HFF-Myc (cell line): ENCODE measurements around the gene ALK.

Experiments
- DNase-seq: peaks from one replicate; pipeline ENCODE4 v3.0.0-alpha.2; 2011; ENCODE audit warnings: low read depth; ENCODE audit errors: extremely low read depth
- H3K4me3 ChIP-seq: replicated peaks from 2 replicates; pipeline ENCODE4 v1.5.1; 2011; ENCODE audit warnings: low read depth, mild to moderate bottlenecking, control low read depth, low read length
- TF ChIP-seq, protein P1 (sequence below): IDR thresholded peaks from 2 replicates; pipeline ENCODE4 v1.5.1; 2012; ENCODE audit warnings: mild to moderate bottlenecking, low read depth, low read length, control low read depth; ENCODE audit errors: missing control alignments

Gene ALK

DNA sequence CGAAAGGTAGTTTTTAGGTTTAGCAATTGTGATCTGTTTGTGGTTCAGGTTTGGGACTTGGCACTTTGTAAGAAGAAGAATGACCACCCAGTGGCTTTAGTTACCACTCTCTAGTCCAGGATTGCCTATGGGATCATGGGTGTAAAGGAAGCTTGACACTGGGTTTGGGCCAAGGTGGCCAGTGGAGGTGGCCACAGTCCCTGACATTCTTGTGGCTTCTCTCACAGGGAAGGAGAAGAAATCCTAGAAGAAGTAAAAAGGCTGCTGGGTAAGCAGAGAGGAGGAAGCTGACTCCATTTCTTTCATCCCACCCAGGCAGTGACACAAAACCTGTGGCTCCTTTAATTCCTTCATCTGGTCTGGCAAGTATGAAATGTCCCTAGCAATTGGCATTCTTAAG is 411.5 kb downstream of the ALK start:
- no peak overlapping the region for H3K4me3 ChIP-seq
- TF ChIP-seq, protein P1, sequence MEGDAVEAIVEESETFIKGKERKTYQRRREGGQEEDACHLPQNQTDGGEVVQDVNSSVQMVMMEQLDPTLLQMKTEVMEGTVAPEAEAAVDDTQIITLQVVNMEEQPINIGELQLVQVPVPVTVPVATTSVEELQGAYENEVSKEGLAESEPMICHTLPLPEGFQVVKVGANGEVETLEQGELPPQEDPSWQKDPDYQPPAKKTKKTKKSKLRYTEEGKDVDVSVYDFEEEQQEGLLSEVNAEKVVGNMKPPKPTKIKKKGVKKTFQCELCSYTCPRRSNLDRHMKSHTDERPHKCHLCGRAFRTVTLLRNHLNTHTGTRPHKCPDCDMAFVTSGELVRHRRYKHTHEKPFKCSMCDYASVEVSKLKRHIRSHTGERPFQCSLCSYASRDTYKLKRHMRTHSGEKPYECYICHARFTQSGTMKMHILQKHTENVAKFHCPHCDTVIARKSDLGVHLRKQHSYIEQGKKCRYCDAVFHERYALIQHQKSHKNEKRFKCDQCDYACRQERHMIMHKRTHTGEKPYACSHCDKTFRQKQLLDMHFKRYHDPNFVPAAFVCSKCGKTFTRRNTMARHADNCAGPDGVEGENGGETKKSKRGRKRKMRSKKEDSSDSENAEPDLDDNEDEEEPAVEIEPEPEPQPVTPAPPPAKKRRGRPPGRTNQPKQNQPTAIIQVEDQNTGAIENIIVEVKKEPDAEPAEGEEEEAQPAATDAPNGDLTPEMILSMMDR = no peak
- no peak for DNase-seq

DNA sequence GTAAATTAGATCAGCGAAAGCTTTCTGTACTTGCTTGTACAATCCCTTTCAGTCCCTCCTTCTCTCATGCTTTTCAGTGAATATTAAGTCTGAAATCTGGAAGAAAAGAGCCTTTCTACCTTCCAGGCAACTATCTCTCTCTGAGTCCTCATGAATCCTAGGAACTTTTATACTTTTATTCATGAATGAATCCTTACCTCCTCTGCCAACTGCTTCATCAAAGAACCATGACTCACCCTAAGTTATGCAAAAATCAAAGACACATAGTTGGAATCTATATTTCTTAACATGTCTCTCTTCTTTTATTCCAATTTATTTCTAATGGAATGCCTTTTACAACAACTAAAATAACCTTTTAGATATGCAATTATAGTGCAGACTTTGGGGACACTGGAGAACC is 412.0 kb downstream of the ALK start:
- TF ChIP-seq, protein P1 = no peak
- H3K4me3 ChIP-seq = no peak overlapping the region
- no peak for DNase-seq

DNA sequence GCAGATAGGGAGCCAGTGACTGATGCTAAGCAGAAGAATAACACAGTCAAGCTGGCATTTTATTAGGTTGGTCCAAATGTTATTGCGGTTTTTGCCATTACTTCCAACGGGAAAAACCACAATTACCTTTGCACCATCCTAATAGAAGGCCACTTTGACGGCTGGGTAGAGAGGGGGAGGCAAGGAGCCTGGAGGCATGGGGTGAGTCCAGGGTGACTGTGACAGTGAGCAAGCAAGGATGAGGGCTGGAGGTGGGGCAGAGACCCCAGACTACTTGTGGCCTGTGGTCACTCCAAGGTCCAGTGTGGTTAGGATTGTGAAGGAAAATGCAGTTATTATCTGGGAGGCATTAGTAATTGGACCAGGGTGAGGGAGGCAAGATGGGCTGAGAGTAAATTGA is 416.6 kb downstream of the ALK start:
- H3K4me3 ChIP-seq = no peak overlapping the region
- DNase-seq = no peak
- TF ChIP-seq, protein P1 = no peak

DNA sequence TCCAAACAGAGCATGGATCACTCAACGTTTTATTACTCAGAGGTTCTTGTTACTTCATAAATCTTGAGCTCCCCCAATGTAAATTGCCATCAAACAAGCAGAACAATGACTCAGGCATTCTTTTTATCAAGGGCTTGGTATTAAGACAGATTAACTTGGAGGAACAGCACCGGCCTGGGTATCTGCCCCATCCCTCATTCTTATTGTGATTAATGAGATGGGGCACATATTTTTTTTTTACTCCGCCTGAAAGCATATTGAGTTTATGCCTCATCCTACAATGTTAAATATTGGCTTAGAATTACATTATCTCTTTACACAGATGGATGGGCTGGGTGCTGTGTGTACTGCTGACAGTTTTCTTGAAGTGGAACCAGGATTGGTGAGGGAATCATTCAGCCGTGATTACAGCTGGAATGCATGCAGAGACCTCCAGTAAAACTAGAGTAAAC is 418.9 kb downstream of the ALK start:
- TF ChIP-seq, protein P1 = no peak
- DNase-seq = no peak

DNA sequence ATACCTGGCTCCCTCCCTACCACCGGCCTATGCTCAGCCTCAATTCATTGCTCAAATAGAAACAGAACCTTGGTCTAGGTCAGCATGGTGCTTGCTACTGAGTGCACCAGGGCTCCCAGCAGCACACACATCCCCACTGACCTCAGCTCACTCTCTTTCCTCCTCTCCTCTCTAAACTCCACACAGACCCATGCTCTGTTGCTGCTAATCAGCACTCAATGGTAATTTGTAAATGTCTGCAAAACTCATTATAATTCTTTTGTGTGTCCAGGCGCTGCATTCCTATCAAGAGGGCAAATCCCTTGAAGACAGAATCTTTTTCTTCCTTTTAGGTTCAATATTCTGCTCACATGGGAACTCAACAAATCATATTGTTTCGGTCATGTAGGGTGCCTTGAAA is 424.0 kb downstream of the ALK start:
- H3K4me3 ChIP-seq = no peak overlapping the region
- TF ChIP-seq, protein P1 = no peak
- DNase-seq = no peak

More for the DNA sequence above, 418.9 kb downstream of the ALK start:
- H3K4me3 ChIP-seq = no peak overlapping the region

DNA sequence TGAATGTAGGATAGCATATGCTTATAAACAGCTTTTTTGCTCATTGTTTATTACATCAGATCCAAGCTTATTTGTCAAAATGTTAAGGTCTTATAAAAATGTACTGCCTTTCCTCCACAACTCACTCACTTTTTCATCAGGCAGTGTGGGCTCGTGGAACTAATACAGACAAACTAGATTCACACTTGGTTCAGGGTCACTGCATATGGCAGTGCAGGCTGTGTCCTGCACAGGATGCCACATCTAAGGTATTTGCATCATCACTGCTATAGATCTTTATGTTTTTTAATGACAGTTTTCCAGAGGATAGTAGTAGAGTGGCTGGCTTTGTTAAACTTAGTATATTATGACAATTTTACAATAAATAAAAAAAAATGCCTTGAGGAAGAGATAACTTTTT is 425.2 kb downstream of the ALK start:
- TF ChIP-seq, protein P1 = no peak
- no peak for DNase-seq
- no peak overlapping the region for H3K4me3 ChIP-seq

DNA sequence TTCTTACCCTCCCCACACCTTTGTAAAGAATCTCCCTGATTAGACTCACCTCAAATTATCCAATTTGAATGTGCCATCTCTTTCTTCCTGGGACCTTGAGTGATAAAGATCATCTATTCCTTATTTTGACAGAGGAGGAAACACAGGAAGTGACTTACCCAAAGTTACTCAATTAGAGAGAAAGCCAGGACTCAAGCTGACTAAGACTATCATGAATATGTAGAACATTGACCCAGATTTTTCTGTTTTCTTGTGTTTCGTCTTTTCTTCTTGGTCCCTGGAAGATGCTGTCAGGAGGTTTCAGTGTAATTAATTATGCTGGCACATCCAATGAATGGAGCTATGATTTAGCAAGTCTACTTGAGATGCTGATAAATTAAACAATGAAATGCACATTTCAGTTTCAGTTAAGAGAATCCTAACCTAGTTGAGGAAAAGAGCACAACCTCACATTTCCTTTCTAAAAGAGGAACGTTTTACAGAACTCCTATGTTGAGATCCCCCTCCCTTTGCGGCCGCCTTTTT is 425.8 kb downstream of the ALK start:
- TF ChIP-seq, protein P1 = no peak
- no peak for DNase-seq
- H3K4me3 ChIP-seq = no peak overlapping the region
